Duodenal mucosa (tissue), 2 donors: Measurements from ENCODE around the gene PMS2.
A peak's percentile ranks its signal among the peaks of the same experiment; 100 is the strongest.
"Not testable (repeated sequence)": the region's sequence is repeated elsewhere in the genome, so short reads cannot be mapped to it uniquely, and the experiment has no call there.

ENCODE experiments used
- H3K27ac ChIP-seq: one replicate; pipeline ENCODE4 v1.7.0; 2013; ENCODE audit warnings: low read depth, low read length
- H3K27me3 ChIP-seq, 2 donors: one replicate each; pipeline ENCODE4 v1.7.0; 2013; ENCODE audit warnings: low read length in 2 of 2, control low read depth in 1 of 2; ENCODE audit not compliant: insufficient read depth in 2 of 2, control insufficient read depth in 1 of 2
- H3K36me3 ChIP-seq, 2 donors: one replicate each; pipeline ENCODE4 v1.7.0; 2013; ENCODE audit warnings: low read length in 2 of 2, control low read depth in 1 of 2; ENCODE audit not compliant: insufficient read depth in 2 of 2, control insufficient read depth in 1 of 2
- H3K4me1 ChIP-seq, 2 donors: one replicate each; pipeline ENCODE4 v1.7.0; 2013; ENCODE audit warnings: low read length in 2 of 2, control low read depth in 1 of 2; ENCODE audit not compliant: insufficient read depth in 2 of 2, control insufficient read depth in 1 of 2
- H3K4me3 ChIP-seq, 2 donors: one replicate each; pipeline ENCODE4 v1.7.0; 2013; ENCODE audit warnings: low read length in 2 of 2, low read depth in 1 of 2
- H3K9ac ChIP-seq, 2 donors: one replicate each; pipeline ENCODE4 v1.7.0; 2013; ENCODE audit warnings: low read length in 2 of 2, low read depth in 1 of 2
- H3K9me3 ChIP-seq, 2 donors: one replicate each; pipeline ENCODE4 v1.7.0; 2013; ENCODE audit warnings: low read length in 2 of 2, control low read depth in 1 of 2; ENCODE audit not compliant: control insufficient read depth in 1 of 2

The PMS2 gene

DNA sequence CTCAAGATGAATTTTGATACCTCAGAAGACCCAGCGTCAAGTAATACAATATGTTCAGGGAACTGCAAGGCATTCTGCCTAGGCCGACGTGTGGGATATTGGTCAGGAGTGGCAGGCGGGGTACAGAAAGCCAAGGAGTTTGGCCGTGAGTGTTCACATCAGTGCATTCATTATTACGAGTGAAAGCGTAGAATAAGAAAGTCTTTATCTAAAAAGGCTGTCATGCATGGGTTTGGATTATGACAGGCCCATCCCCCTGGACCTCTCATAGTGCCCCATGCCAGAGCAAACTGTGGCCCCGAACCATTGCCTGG lies 7.8 kb upstream of the PMS2 start:
- peaks cover 22 to 59% of the 10 kb centered on the region in 2 donors for H3K36me3 ChIP-seq

DNA sequence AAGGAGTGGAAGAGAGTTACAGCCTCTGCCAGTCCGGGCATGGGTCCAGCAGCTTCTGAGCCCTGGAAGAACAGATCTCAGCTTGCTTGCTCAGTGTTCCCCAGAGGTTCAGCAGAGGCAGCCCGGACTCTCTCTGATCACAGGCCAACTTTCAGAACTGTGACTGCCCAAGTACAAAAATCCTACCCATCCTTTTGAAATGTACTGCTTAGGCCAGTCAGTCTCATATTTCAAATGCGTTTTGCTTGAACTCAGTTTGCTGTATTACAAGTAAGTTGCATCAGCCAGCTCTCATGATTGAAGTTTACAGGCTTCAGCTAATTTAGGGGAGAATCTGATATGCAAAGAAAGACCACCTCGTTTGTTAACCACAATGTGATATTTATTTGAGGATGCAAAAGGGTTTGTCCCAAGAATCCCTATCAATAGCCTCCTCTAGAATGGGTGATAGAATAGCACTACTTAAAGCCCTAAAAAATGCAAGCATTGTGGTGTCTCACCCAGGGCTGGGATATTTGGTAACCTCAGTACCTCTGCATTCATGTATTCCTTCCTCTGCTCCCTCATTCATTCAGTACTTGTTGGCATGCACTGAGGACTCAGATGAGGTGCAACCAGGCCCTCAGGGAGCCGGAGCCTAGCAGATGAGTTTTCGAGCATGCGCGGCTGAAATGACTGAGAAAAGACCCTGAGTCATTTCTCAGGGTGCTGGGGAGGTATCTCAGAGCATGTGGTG lies 7.2 kb upstream of the PMS2 start:
- Histone ChIP-seq H3K9ac (no peak overlapping the region), H3K36me3 (peaks cover 19 to 54% of the 10 kb centered on the region in 2 donors), H3K4me1 (peaks cover 16 to 20% of the 10 kb centered on the region in 2 donors), H3K27ac (no peak overlapping the region), H3K4me3 (no peak overlapping the region), H3K9me3 (no peaks in the 10 kb centered on the region), H3K27me3 (no peaks in the 10 kb centered on the region)

More for the DNA sequence above, 7.8 kb upstream of the PMS2 start:
- Histone ChIP-seq H3K4me1 (peaks cover 11 to 20% of the 10 kb centered on the region in 2 donors), H3K9ac (no peak overlapping the region), H3K27me3 (no peaks in the 10 kb centered on the region), H3K9me3 (no peaks in the 10 kb centered on the region), H3K4me3 (no peak overlapping the region), H3K27ac (no peak overlapping the region)

- H3K36me3 ChIP-seq: peaks cover 13 to 26% of the 10 kb centered on the region in 2 donors
- H3K4me3 ChIP-seq: no peak overlapping the region
- no peaks in the 10 kb centered on the region for H3K9me3 ChIP-seq
- H3K27me3 ChIP-seq: no peaks in the 10 kb centered on the region
- H3K9ac ChIP-seq: peak overlapping the region; percentile 19 to 35
- H3K4me1 ChIP-seq: peaks cover 18 to 20% of the 10 kb centered on the region in 2 donors
- peak overlapping the region; percentile 74 for H3K27ac ChIP-seq
These were observed 3.7 kb upstream of the PMS2 start for GRCh38 chr7:6012355-6013104.

- H3K4me1 ChIP-seq: peaks cover 18 to 21% of the 10 kb centered on the region in 2 donors
- no peaks in the 10 kb centered on the region for H3K27me3 ChIP-seq
- no peaks in the 10 kb centered on the region for H3K9me3 ChIP-seq
- peak overlapping the region; percentile 57 for H3K27ac ChIP-seq
- H3K4me3 ChIP-seq: no peak overlapping the region
- peaks cover 8 to 16% of the 10 kb centered on the region in 2 donors for H3K36me3 ChIP-seq
- H3K9ac ChIP-seq: peak overlapping the region in 1 of 2 donors; percentile 39
These were observed 2.7 kb upstream of the PMS2 start for GRCh38 chr7:6011541-6011940.

DNA sequence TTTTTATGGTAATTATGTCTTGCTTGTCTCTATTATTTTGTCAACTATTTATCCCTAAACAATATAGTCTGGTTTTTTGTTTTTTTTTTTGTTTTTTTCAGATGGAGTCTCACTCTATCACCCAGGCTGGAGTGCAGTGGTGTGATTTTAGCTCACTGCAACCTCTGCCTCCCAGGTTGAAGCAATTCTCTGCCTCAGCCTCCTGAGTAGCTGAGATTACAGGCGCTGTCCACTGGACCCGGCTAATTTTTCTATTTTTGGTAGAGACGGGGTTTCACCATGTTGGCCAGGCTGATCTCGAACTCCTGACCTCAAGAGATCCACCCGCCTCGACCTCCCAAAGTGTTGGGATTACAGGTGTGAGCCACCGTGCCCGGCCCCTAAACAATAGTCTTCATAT lies 1.5 kb upstream of the PMS2 start:
- H3K9me3 ChIP-seq, H3K27me3 ChIP-seq, H3K36me3 ChIP-seq: not testable (repeated sequence)
- peak overlapping the region; percentile 29 to 30 for H3K4me3 ChIP-seq
- H3K27ac ChIP-seq: peak overlapping the region; percentile 32
- H3K4me1 ChIP-seq: peaks cover 18 to 22% of the 10 kb centered on the region in 2 donors
- H3K9ac ChIP-seq: peak overlapping the region in 1 of 2 donors; percentile 25

DNA sequence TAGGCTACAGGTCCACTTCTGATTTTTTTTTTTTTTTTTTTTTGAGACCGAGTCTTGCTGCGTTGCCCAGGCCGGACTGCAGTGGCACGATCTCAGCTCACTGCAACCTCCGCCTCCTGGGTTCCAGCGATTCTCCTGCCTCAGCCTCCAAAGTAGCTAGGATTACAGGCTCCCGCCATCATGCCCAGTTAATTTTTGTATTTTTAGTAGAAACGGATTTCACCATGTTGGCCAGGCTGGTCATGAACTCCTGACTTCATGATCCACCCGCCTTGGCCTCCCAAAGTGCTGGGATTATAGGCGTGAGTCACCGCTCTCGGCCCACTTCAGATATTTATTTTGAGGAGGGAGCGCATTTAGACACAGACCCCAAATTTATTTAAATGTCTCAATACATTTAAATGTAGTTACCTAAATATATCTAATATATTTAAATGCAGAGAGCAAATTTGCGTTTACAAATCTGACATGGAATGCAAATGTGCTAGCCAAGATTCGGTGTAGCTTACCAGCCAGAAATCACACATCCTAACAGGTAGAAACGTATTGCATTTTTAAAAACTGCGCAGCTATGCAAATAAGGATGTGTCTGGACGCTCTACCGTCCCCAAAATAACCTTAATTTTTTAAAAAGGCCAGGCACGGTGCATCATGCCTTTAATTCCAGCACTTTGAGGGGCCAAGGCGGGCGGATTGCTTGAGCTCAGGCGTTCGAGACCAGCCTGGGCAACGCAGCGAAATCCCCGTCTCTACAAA lies 836 bp downstream of the PMS2 start:
- Histone ChIP-seq H3K4me3 (peak overlapping the region; percentile 80 to 87), H3K9ac (peak overlapping the region; percentile 86 to 91), H3K4me1 (peaks cover 11 to 14% of the 10 kb centered on the region in 2 donors)
- H3K27ac ChIP-seq, H3K27me3 ChIP-seq, H3K36me3 ChIP-seq, H3K9me3 ChIP-seq: not testable (repeated sequence)

GRCh38 chr7:6007386-6007785 lies 1.5 kb downstream of the PMS2 start:
- no peak overlapping the region for H3K27ac ChIP-seq
- peaks cover 10 to 11% of the 10 kb centered on the region in 2 donors for H3K4me1 ChIP-seq
- H3K9ac ChIP-seq: no peak overlapping the region
- no peaks in the 10 kb centered on the region for H3K27me3 ChIP-seq
- H3K4me3 ChIP-seq: no peak overlapping the region
- H3K9me3 ChIP-seq: no peaks in the 10 kb centered on the region
- H3K36me3 ChIP-seq: no peaks in the 10 kb centered on the region

- H3K36me3 ChIP-seq: peaks cover 16 to 30% of the 10 kb centered on the region in 2 donors
- no peak overlapping the region for H3K9ac ChIP-seq
- no peak overlapping the region for H3K27ac ChIP-seq
- no peaks in the 10 kb centered on the region for H3K9me3 ChIP-seq
- no peak overlapping the region for H3K4me3 ChIP-seq
- no peaks in the 10 kb centered on the region for H3K4me1 ChIP-seq
- H3K27me3 ChIP-seq: no peaks in the 10 kb centered on the region
These were observed 11.5 kb downstream of the PMS2 start for GRCh38 chr7:5997210-5997808.

DNA sequence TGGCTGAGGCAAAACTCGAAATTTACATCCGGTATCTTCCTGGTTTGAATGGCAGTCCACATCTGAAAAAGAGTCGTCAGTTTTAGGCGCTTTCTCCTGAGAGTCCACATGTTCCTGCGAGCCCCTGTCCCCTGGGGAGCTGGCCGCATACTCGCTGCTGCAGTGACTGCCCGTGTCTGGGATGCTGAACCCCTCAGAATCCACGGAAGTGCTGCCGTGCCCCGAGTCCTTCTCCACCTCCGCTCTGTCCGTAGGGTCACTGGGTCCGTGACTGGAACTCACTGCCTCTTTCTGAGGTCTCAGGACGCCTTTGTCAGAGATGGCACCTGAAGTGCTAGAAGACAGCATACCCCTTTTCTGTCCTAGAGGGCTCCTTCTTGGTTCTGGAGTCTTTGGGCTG lies 21.8 kb downstream of the PMS2 start:
- not testable (repeated sequence) for H3K9ac ChIP-seq, H3K4me1 ChIP-seq, H3K27ac ChIP-seq, H3K4me3 ChIP-seq, H3K27me3 ChIP-seq, H3K9me3 ChIP-seq
- H3K36me3 ChIP-seq: peaks cover 0 to 15% of the 10 kb centered on the region in 2 donors
